Renal pelvis (tissue), 12 donors: ENCODE results near the gene SLC6A17. TPM values are rescaled to one million over a fixed set of nuclear protein-coding genes. Genes with fewer than 3 reads are reported as not detected.

Experiments
- DNase-seq: peaks from one replicate; pipeline ENCODE4 v3.0.0-alpha.2; 2013
- long read RNA-seq, 16 experiments: transcript quantifications; one replicate each; lab custom pipeline, GENCODE V29; 2026
- polyA plus RNA-seq, 3 donors: library from polyadenylated mRNA; unstranded; fragments of 120-200 nt; gene quantifications; one replicate each; pipeline ENCODE4 v1.2.1, GENCODE V29; 2013; ENCODE audit not compliant: insufficient read length in 3 of 3

SLC6A17 gene
- polyA plus RNA-seq: 1 to 10 TPM in 1 of 3 donors, under 1 TPM in 2; 0.41 to 1.3 (median 0.94) TPM
- long read RNA-seq, donor 1: 0 reads
- long read RNA-seq, donor 2: 0 reads
- long read RNA-seq, donor 3, full-length matches to known transcripts: 1 of 1 reads
- long read RNA-seq, donor 3, partial matches to known transcripts: 0 of 1 reads
- long read RNA-seq, donor 3, other reads (novel, unspliced or antisense): 0 of 1 reads
- long read RNA-seq, donor 4: 0 reads
- long read RNA-seq, donor 5: 0 reads
- long read RNA-seq, donor 6: 0 reads
- long read RNA-seq, donor 7: 0 reads
- long read RNA-seq, donor 8: 0 reads
- long read RNA-seq, donor 9: 0 reads
- long read RNA-seq, donor 10: 0 reads
- long read RNA-seq, donor 11: 0 reads
- long read RNA-seq, donor 12: 0 reads
- long read RNA-seq, donor 13: 0 reads
- long read RNA-seq, donor 14: 0 reads
- long read RNA-seq, donor 15: 0 reads
- long read RNA-seq, donor 16: 0 reads

DNA sequence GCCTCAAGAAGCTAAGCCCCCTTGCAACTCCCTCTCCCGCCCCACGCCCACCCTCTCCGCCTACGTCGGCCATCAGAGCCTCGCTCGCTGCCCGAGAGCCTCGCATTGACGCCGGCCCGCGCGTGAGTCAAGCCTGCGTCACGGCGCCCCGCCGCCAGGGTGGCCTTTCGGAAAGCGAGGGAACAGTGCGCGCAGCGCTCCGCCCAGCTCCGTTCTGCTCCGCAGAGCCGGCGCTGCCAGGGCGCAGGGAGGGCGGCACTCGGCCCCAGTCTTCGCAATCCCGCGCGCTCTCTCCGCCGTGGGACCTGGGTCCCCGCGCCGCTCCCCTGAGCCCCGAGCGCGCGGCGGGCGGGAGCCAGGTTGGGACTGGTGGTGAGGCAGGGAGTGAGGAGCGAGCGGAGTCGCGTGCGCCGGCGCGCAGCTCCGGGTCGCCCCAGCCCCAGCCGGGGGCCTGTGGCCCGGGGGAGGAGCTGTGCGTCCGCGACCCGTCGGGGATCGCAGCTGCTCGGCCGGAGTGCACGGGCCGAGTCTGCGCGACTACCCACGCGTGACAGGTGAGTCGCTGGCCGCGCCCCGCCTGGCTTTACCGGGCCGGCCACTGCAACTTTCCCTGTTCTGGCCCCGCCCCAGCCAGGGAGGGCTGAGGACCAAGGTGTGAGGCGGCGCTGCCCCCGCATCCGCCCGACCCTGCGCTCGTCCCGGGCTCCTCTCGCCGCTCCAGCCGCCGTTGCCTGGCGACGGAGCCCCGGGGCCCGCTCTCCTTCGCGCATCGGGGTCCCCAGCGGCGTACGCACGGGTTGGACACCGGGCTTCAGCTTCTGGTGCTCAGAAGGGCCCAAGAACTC, at the start of gene SLC6A17:
SLC6A17 (plus strand) TSS at position 165 of the 845 bp plus-strand sequence. CDS start 16,436 bp downstream, outside the sequence.
- no peak for DNase-seq

DNA sequence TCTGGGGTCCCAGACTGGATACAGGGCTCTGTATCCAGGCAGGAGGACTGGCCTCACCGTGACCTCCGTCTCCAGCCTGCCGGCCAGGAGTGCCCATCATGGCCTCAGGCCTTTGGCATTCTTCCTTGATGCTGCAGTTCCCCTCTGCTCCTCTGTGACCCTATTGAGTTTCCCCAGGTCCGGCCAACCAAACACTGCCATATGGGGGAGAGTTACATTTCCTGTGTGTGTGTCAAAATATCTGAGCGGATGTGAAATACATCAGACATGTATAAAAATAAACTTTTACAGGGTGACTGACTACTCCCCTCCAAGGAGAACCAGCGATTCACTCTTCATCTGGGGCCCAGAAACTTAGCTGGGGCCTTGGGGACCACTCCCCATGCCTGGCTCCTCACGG, 48.2 kb upstream of the SLC6A17 start:
- no peak for DNase-seq

DNA sequence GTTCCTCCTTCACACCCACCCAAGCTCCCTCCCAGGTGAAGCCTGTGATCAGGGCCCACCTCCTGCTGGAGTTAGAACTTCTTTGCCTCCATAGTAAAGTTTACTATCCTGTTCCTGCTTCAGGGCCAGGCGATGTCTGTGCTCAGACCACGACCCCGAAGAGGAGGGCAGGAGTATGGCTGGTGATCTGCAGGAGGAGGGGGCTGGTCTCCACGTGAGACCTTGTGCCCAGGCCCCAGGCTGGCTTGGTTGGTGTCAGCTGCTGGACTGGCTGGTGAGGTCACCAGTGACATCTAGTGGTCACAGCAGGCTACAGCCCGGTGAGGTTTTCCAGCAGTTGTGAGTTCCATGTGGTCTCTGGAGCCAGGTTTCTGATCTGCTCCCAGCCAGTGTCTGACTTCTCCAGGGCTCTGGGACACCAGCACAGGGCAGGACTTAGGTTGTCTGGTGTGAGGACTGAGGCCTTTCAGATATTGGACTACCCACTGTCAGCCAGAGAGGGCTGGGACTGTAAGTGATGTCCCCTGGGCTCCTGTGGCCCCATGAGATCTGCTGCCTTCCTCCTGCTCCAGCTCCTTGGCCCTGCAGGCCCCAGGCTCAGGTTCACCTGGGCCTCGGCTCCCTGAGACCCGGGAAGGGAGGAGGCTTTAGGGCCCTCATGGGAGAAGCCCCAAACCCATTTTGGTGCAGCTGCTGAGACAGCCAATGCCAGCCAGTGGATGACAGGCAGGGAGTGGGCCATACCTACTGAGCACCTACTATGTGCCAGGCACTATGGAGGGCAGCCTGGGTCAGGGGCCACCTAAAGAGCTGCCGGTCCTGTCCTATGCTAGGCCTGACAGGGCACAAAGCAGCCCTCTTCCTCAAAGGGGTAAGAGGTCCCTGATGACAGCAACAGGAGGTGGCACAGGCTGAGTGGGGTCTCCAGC, 44.0 kb upstream of the SLC6A17 start:
- peak; percentile 52 for DNase-seq

DNA sequence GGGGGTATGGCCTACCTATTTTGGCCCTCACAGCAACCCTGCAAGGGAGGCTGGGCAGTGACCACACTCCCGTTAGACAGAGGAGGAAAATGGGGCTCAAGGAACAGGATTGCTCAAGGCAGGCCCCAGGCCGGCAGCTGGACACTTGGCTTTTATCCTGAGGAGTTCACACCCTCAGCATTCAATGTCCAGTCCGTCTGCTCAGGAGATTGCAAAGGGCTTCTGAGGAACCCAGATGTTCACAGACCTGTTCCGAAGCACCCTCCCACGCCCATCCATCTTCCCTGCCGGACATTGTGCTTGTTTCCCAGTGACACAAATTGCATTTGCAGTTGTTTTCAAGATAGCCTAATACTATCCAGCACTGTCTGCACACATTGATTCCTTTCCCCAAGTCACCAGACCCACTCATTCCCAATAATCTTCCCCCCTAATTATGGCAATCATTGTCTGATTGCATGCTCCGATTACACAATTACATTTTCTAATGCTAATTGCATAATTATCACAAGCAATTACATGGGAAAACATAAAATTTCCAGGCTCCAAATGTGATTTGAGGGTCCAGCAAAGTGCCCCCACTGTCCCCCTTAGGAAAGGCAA, 42.3 kb upstream of the SLC6A17 start:
- DNase-seq: no peak

DNA sequence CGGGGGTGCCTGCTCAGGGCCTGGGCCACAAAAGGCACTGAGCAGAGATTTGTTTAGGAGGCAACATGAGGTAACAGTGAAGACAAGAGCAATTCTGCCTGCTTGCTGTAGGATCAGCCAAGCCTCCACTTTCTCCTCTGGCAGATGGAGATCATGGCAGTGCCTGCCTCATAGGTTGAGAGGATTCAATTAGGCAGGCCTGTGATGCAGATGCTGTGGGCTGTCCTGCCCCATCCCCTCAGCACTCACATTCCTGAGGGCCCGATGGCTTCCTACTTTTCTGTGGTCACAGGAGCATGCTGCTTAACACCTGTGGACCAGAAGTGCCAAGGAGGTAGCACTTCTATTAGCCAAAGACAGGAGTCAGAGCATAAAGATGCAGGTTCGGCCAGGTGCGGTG, 39.2 kb upstream of the SLC6A17 start:
- DNase-seq: no peak

DNA sequence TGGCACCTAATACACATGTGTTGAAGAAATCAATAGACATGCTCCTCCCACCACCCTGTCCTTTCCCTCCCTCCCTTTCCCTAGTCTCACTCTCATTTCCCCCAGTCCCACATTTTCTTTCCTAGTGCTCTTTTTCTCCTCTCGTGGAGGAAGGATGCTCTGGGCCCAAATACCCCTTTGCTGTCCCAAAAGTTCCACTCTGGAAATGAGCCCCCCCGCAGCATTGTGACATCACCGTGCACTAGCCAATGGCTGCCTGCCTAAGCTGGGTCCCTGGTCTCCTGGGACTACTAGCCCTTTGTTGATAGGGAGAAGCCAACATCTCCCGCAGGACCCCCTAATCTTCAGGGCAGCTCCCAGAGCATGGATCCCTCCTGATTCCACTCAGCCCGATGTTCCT, 38.2 kb upstream of the SLC6A17 start, which contains the start of gene UBL4B:
UBL4B (plus strand) TSS at position 301 of the 400 bp plus-strand sequence; CDS start at position 393, 92 bp downstream.
- no peak for DNase-seq

DNA sequence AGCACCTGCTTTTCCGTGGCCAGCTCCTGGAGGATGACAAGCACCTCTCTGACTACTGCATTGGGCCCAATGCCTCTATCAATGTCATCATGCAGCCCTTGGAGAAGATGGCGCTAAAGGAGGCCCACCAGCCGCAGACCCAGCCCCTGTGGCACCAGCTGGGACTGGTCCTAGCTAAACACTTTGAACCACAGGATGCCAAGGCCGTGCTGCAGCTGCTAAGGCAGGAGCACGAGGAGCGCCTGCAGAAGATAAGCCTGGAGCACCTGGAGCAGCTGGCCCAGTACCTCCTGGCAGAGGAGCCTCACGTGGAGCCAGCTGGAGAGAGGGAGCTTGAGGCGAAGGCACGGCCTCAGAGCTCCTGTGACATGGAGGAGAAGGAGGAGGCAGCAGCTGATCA, 37.6 kb upstream of the SLC6A17 start:
- no peak for DNase-seq

DNA sequence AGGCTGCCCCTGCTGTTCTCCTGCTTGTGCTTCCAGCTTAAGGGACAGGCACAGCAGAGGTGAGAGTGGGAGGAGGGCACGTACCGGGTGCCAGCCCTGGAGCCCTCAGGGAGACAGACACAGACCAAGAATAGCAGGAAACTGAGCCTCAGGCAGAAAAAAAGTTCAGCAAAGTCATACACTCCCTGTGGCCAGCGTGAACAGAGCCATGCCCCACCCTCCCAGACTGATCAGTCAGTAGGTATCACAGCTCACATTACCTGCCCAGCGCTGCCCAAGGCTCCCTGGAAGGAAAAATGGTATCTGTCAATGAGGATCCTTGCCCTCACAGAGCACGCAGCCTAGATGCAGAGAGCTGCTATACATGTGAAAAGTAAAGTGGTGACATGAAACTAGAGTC, 36.7 kb upstream of the SLC6A17 start:
- no peak for DNase-seq

DNA sequence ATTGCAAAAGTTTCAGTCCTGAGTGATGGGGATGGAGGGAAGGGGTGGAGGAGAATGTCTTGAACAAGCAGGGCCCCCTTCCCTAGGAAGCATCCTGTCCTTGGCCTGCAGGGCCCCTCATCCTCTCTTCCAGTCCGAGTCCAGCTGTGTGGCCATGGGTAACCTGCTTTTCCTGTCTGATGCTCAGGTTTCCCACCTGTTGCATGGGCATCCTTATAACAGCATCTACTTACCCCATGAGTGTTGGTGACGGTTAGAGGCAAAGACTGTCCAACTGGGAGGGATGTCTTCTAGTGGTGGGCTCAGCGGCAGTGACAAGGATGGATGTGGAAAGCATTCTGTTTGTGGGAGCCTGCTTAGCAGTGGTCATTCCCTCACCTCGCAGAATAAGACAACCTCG, 36.1 kb upstream of the SLC6A17 start:
- no peak for DNase-seq

DNA sequence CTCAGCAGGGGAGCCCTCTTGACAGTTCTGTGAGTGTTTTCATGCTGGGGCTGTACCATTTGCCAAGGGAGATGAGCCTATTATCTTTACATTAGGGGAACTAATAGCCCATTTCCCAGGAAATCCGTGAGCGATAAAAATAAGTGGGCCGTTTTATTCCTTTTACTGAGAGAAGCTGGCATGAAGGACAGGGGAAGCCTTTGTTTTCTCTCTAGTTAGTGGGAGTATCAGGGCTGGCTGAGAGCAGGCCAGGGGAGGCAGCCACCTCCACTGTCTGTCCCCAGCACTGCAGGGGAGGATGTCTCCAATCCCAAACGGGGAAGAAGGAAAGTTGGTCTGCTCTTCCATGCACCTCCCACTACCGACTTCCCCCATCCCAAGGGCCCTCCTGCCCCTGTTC, 35.5 kb upstream of the SLC6A17 start:
- DNase-seq: no peak

DNA sequence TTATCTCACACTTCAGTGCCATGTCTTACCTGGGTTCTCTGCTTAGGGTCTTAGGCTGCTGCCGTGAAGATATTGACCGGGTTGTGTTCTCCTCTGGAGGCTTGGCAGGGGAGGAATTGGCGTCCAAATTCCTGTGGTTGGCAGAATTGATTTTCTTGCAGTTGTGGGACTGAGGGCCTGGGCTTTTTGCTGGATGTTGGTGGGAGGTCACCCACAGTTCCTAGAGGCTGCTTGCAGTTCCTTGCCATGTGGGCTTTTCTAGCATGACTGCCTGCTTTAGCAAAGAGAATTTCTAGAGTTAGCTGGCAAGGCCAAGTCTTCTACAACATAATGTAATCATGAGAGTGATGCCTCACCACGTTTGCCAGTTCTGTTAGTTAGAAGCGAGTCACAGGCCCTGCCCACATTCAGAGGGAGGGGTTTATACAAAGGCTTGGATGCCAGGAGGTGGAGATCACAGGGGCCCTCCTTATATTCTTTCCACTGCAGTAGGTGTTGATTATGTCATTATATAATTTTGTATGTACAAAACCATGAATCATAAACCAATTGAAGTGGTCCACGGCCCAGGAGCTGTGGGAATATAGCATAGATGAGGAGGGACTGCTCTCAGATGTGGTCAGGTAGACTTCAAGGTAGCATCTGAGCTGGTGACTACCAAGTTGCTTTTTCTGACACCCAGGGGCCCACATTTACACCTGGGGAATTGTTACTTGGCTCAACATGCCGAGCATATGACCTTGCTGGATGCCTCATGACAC, 31.5 kb upstream of the SLC6A17 start:
- DNase-seq: no peak

DNA sequence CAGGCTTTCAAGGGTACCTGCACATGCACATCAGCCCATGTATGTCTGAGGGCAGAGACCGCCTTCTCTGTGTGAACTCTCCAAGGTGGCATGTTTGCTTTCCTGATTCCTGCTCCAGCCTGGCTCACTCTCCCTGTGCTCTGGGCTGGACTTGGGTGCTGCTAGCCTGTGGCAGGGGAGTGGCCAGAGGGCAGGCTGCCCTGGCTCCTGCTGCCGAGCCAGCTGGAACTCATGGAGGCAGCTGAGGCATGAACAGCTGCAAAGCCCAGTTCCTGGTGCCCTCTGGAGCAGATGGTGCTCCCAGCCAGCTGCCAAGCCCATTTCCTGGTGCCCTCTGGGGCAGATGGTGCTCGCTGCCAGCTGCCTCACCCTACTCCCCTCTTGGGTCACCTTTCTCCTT, 30.5 kb upstream of the SLC6A17 start:
- DNase-seq: no peak

DNA sequence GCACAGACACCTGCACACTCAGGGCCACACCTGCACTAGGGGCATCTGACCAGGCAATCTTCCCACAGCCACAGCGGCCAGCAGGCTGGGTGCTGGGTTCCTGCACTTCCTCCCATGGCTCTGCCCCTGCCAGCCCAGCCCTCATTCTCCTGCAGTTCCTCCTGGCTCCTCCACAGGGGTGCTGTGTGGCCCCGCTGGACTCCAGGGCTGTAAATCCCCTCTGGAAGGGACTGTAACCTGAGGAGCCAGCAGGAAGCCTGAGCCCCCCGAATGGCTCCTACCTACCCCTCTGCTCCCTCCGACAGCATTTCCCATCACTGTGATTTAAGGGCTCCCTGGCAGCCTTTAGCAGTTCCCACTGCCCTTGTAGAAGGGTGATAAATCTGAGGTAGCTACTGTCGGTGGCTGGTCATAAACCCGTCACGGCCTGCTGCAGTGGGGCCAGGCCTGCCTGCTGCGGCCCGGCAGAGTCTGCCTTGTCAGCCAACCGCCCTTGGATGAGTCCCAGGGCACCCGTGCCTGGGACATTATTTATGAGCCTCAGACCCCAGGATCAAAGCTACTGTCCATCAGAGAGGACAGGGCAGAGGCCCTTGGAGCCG, 29.2 kb upstream of the SLC6A17 start:
- peak; percentile 89 for DNase-seq

DNA sequence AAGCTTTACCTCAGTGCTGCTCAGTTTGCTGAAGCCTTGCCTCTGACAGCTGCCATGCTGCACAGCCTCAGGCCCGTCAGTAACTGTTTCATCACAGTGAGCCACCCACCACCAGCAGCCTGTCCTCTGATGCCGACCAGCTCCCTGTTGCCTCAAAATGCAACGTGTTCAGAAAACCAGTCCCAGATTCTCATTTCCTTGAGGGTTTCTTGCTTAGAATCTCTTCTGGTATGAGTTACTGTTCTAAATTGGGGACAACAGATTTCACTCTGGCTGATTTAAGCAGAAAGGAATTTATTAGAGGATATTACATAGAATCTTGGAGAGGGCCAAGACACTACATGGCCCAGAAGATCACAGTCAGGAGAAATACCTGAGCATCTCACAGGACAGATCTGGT, 27.1 kb upstream of the SLC6A17 start:
- DNase-seq: no peak

DNA sequence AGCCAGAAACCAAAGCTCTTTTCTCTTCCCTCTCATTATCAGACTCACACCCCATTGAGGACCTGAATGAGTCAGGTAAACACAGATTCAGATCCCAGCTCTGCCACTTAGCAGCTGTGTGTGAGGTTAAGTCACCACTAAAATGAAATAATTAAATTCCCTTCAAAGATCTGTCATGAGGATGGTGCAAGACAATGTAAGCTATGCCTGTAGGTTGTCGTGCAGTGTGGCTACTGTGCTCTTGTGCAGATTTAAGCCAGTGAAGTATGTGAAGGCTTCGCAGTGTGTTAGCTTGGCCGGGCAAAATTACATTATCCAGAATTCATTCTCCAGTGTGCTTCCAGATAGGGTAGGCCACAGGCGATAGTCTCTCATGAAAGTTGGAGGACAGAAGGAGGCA, 24.5 kb upstream of the SLC6A17 start:
- DNase-seq: no peak

DNA sequence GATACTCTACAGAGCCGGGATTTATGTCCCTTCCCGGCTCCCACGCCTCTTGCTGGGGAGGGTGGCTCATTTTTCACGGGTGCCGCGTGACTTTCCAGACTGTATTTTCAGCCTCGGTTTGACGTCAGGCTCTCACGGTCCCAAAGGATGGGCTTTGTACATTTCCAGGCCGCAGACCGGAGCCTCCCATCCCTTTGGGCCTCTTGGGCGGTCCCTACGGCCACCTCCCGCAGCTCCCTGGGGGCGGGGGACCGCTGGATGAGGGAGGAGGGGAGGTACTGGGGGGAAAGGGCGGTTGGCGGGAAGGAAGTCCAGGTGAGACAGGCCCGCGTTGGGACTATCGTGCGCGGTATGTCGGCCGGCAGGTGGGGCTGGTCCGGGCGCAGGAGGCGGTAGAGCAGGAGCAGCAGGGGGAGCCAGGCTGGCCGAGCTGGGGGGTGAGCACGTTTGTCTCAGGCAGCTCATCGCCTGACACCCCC, 20.1 kb upstream of the SLC6A17 start:
- peak; percentile 52 for DNase-seq

DNA sequence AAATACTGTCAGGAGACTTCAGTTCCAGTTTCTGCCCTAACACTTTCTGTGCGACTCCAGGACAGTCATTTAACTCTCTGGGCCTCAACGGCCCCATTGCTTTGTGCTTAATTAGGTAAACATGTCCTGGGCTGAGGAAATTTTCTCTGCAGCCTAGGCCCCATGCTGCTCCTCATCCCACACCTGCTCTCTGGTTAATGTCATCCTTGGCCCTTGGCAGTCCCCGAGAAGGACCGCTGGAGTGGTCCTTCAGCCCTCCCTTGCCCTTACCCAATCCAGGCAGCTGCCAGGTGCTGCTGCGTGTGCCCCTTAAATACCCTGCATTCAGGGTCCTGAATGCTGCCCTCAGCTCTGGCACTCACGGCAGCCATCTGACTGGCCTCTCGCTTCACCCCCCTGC, 19.3 kb upstream of the SLC6A17 start:
- no peak for DNase-seq

DNA sequence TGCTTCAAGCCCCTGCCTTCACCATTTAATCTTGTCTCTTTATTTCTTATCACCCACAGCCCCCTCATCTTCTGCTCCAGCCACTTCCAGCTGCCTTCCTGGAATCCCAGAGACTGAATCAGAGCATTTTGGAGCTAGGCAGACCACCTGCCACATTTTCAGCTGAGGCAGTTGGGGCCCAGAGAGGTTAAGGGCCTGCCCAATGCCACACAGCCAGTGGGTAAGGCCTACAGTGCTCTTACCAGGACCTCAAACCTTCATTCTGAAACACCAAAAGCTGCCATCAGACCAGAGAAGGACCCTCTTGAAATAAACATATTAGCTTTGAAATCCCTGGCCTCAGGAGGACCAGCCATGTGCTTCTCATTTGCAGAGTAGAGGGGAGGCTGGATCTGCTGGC, 17.6 kb upstream of the SLC6A17 start:
- DNase-seq: no peak

DNA sequence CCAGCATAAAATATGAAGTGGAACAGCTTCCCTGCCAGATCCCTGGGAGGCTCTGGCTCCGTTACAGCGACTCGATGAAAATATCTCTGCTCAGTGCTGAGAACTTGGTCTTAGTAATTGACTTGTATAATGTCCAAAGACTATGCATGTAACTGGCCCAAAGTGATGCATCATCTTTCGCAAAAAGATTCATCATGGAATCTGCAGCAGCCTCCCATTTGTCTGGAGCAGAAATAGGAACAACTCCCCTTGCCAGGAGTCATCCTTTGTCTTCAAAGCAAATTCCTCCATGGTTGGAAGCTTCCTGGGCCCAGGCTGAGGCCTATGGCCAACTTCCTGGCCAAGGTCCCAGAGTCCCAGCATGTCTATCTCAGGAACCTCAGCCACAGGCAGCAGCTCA, 16.9 kb upstream of the SLC6A17 start:
- no peak for DNase-seq

DNA sequence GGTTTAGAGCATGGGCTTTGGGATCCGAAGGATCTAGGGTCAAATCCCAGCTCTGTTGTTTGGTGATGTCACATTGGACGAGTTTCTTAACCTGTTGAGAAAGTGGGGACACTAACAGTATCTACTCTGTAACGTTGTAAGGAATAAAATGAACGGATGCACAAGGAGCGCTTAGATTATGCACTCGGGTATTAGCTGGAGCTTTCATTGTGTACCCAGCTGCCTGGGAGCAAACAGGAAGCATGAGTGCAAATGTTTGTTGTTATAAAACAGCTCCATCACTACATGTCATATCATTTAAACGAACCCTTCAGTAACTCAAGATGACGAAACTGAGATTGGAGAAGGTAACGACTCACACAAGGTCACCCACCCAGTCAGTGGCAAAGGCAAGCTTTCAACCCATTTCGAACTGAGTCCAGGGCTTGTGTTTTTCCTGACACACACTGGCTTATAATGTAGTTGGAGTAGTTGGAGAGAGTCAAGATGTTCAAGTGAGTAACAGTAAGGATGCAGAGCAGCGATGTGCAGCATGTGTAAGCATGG, 16.2 kb upstream of the SLC6A17 start:
- no peak for DNase-seq
